Hepatocyte (in vitro differentiated cells): ENCODE results near the gene GFPT2. TPM values are rescaled to one million over a fixed set of nuclear protein-coding genes. Genes with fewer than 3 reads are reported as not detected.

Experiments
- DNase-seq: peaks from one replicate; pipeline ENCODE4 v3.0.0-alpha.2; 2016; ENCODE audit warnings: low spot score
- H2AFZ ChIP-seq: fragments of 200-600 bp; sonication (generic); 2 replicates; pipeline ENCODE4 v1.6.0; 2016; ENCODE audit warnings: antibody characterized with exemption, mild to moderate bottlenecking
- H3K27ac ChIP-seq: fragments of 200-600 bp; sonication (generic); 2 replicates; pipeline ENCODE4 v1.5.1; 2016; ENCODE audit warnings: mild to moderate bottlenecking
- H3K27me3 ChIP-seq: fragments of 200-600 bp; sonication (generic); 2 replicates; pipeline ENCODE4 v1.6.1; 2016
- H3K36me3 ChIP-seq: fragments of 200-600 bp; sonication (generic); replicated peaks from 2 replicates; pipeline ENCODE4 v1.5.1; 2016; ENCODE audit warnings: low read depth; ENCODE audit not compliant: insufficient read depth
- H3K4me1 ChIP-seq: fragments of 200-600 bp; sonication (generic); 2 replicates; pipeline ENCODE4 v1.5.1; 2016; ENCODE audit warnings: mild to moderate bottlenecking, moderate library complexity; ENCODE audit not compliant: insufficient read depth
- H3K4me2 ChIP-seq: fragments of 200-600 bp; sonication (generic); 2 replicates; pipeline ENCODE4 v1.6.0; 2016
- H3K4me3 ChIP-seq: fragments of 200-600 bp; sonication (generic); 2 replicates; pipeline ENCODE4 v1.5.1; 2016; ENCODE audit warnings: mild to moderate bottlenecking
- H3K79me2 ChIP-seq: fragments of 200-600 bp; sonication (generic); 2 replicates; pipeline ENCODE4 v1.6.0; 2017; ENCODE audit warnings: mild to moderate bottlenecking
- H3K9me2 ChIP-seq: fragments of 200-600 bp; sonication (generic); replicated peaks from 2 replicates; pipeline ENCODE4 v1.6.0; 2017; ENCODE audit warnings: mild to moderate bottlenecking; ENCODE audit not compliant: insufficient read depth
- H3K9me3 ChIP-seq: fragments of 200-600 bp; sonication (generic); 2 replicates; pipeline ENCODE4 v1.5.1; 2016; ENCODE audit warnings: low read depth, mild to moderate bottlenecking
- H4K20me1 ChIP-seq: fragments of 200-600 bp; sonication (generic); 2 replicates; pipeline ENCODE4 v1.6.0; 2016; ENCODE audit warnings: mild to moderate bottlenecking; ENCODE audit not compliant: insufficient read depth, poor library complexity, severe bottlenecking
- EZH2 ChIP-seq: fragments of 200-600 bp; sonication (generic); IDR thresholded peaks from 2 replicates; pipeline ENCODE4 v1.6.1; 2016; ENCODE audit warnings: antibody characterized with exemption, mild to moderate bottlenecking, borderline replicate concordance
- EZH2phosphoT487 ChIP-seq: fragments of 200-600 bp; sonication (generic); IDR thresholded peaks from one replicate; pipeline ENCODE4 v1.6.1; 2018; ENCODE audit warnings: antibody characterized with exemption, mild to moderate bottlenecking, low read depth, moderate library complexity; ENCODE audit not compliant: unreplicated experiment, severe bottlenecking
- WGBS: methylation state at CpG from one replicate; pipeline ENCODE4 v1.1.6; 2016; ENCODE audit warnings: low lambda C conversion rate; ENCODE audit errors: missing lambda C conversion rate; 5-methylcytosine and 5-hydroxymethylcytosine counted together
- polyA plus RNA-seq: library from polyadenylated mRNA; unstranded; fragments of >200 nt; fragmentation: Nextera tagmentation; extraction: Ambion mirVana; gene quantifications from 2 replicates; pipeline ENCODE4 v1.2.1, GENCODE V29; 2016
- total RNA-seq: library from RNA; depleted of rRNA; stranded (reverse); fragments of >200 nt; gene quantifications from 2 replicates; pipeline ENCODE4 v1.2.3, GENCODE V29; 2014
- TF ChIP-seq, protein P1 (sequence below): fragments of 200-600 bp; sonication (generic); IDR thresholded peaks from 2 replicates; pipeline ENCODE4 v1.5.1; 2016; ENCODE audit warnings: antibody characterized with exemption, mild to moderate bottlenecking; ENCODE audit not compliant: poor library complexity

Gene GFPT2
- total and polyA plus RNA-seq, 2 experiments from 2014 or later, result 15.9 to 44.6 TPM

DNA sequence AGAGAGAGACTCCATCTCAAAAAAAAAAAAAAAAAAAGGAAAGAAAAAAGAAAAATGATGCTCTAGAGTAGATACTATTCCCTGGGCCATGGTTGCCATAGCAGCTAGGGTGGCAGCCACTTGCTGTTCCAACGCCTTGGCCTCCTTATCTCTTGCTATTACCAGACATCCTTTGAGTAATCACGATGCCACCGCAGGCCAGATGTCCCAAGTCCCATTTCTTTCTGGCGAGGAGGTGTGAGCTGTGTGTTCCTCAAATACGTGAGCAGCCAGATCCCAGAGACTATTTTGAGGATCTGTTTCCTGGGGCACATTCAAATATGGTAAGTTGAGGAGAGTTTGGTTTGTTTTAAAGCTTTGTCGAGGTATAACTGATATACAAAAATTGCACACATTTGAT, 23.4 kb upstream of the GFPT2 start:
- H3K79me2 ChIP-seq, result no peaks in the 10 kb centered on the region
- no peak for DNase-seq
- 66% methylated on average over 6 of the region's 6 CpGs for WGBS
- H2AFZ ChIP-seq, result no peak overlapping the region
- H3K9me2 ChIP-seq, result no peaks in the 10 kb centered on the region
- no peak overlapping the region for H3K27ac ChIP-seq
- TF ChIP-seq EZH2phosphoT487, result no peak
- no peak for TF ChIP-seq EZH2
- TF ChIP-seq, protein P1, sequence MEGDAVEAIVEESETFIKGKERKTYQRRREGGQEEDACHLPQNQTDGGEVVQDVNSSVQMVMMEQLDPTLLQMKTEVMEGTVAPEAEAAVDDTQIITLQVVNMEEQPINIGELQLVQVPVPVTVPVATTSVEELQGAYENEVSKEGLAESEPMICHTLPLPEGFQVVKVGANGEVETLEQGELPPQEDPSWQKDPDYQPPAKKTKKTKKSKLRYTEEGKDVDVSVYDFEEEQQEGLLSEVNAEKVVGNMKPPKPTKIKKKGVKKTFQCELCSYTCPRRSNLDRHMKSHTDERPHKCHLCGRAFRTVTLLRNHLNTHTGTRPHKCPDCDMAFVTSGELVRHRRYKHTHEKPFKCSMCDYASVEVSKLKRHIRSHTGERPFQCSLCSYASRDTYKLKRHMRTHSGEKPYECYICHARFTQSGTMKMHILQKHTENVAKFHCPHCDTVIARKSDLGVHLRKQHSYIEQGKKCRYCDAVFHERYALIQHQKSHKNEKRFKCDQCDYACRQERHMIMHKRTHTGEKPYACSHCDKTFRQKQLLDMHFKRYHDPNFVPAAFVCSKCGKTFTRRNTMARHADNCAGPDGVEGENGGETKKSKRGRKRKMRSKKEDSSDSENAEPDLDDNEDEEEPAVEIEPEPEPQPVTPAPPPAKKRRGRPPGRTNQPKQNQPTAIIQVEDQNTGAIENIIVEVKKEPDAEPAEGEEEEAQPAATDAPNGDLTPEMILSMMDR, result no peak
- no peaks in the 10 kb centered on the region for H3K9me3 ChIP-seq
- no peaks in the 10 kb centered on the region for H3K36me3 ChIP-seq
- no peaks in the 10 kb centered on the region for H3K4me1 ChIP-seq
- no peaks in the 10 kb centered on the region for H4K20me1 ChIP-seq
- no peak overlapping the region for H3K4me2 ChIP-seq
- H3K27me3 ChIP-seq, result no peaks in the 10 kb centered on the region
- H3K4me3 ChIP-seq, result no peak overlapping the region

DNA sequence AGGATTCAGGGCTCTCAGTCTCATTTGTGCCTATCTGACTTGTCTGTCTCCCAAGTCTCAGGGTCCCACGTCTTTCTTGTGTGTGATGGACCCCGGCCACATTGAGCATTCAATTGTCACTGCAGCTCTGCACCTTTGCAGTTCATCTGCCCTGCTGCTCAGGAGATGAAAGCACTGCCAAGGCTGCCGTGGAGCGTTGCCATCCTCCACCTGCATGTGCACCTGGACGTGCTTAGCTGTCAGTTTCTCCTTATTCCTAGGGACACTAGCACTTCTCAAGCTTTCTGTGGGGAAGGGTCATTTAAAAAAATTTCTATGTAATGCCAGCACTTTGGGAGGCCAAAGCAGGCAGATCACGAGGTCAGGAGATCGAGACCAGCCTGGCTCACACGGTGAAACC, 22.8 kb upstream of the GFPT2 start:
- WGBS, result 91% methylated on average over 8 of the region's 8 CpGs
- TF ChIP-seq, protein P1, result no peak
- TF ChIP-seq EZH2, result no peak
- no peak for TF ChIP-seq EZH2phosphoT487
- Histone ChIP-seq H3K9me2 (no peaks in the 10 kb centered on the region), H3K4me2 (no peak overlapping the region), H2AFZ (no peak overlapping the region), H3K36me3 (no peaks in the 10 kb centered on the region), H3K4me1 (no peaks in the 10 kb centered on the region), H3K9me3 (no peaks in the 10 kb centered on the region), H3K27ac (no peak overlapping the region), H3K4me3 (no peak overlapping the region), H3K27me3 (no peaks in the 10 kb centered on the region), H3K79me2 (no peaks in the 10 kb centered on the region), H4K20me1 (no peaks in the 10 kb centered on the region)
- DNase-seq, result no peak

DNA sequence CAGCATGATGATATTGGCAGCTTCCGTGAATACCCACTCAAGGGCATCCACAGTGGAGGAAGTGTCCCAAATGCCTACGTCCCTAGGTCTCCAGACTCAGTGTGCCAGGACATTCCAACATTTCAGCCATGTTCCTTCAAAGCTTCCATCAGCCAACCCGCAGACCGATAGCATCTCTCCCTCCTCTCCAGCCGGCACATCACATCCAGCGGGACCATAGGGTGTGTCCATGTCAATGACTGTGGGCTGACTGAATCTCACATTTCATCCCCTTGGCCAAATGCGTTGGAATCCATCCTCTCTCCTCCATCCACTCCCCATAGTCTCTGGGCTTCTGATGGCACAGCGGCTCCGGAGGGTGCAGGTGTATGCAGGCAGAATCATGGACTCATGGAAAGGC, 22.2 kb upstream of the GFPT2 start:
- TF ChIP-seq, protein P1, result no peak
- TF ChIP-seq EZH2phosphoT487 (no peak), EZH2 (no peak)
- Histone ChIP-seq H3K9me3 (no peaks in the 10 kb centered on the region), H4K20me1 (no peaks in the 10 kb centered on the region), H3K27me3 (no peaks in the 10 kb centered on the region), H3K36me3 (no peaks in the 10 kb centered on the region), H3K9me2 (no peaks in the 10 kb centered on the region), H3K27ac (no peak overlapping the region), H2AFZ (no peak overlapping the region), H3K4me2 (no peak overlapping the region), H3K4me1 (no peaks in the 10 kb centered on the region), H3K4me3 (no peak overlapping the region), H3K79me2 (no peaks in the 10 kb centered on the region)
- DNase-seq, result no peak
- 93% methylated on average over 9 of the region's 9 CpGs for WGBS

DNA sequence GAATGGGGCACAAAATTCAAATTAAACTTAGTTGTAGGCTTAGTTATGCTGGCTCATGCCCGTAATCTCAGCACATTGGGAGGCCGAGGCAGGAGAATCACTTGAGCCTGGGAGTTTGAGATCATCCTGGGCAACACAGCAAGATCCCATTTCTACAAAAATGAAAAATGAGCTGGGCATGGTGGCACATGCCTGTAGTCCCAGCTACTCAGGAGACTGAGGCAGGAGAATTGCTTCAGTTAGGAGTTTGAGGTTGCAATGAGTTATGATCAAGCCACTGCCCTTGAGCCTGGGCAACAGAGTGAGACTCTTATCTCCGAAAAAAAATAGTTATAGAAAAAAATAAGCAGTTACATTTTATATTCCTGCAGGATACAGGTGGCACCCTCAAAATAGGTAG, 20.7 kb upstream of the GFPT2 start:
- no peak overlapping the region for H3K4me2 ChIP-seq
- H3K4me1 ChIP-seq, result no peaks in the 10 kb centered on the region
- TF ChIP-seq EZH2 (no peak), EZH2phosphoT487 (no peak)
- TF ChIP-seq, protein P1, result no peak
- H3K27me3 ChIP-seq, result no peaks in the 10 kb centered on the region
- no peaks in the 10 kb centered on the region for H3K79me2 ChIP-seq
- no peaks in the 10 kb centered on the region for H4K20me1 ChIP-seq
- H3K36me3 ChIP-seq, result no peaks in the 10 kb centered on the region
- no peak overlapping the region for H3K4me3 ChIP-seq
- H2AFZ ChIP-seq, result no peak overlapping the region
- DNase-seq, result no peak
- 97% methylated on average over 3 of the region's 3 CpGs for WGBS
- no peaks in the 10 kb centered on the region for H3K9me3 ChIP-seq
- H3K27ac ChIP-seq, result no peak overlapping the region
- no peaks in the 10 kb centered on the region for H3K9me2 ChIP-seq
